Trophoblast cell (in vitro differentiated cells and primary cell): Measurements from ENCODE around the gene DOC2A.
A peak's percentile ranks its signal among the peaks of the same experiment; 100 is the strongest.

Experiments
- DNase-seq, 2 donors: peaks; one replicate each; pipeline ENCODE4 v3.0.0-alpha.2; 2016
- H2AFZ ChIP-seq: 2 replicates; pipeline ENCODE4 v1.6.1; 2013; ENCODE audit warnings: low read length, moderate library complexity, mild to moderate bottlenecking; ENCODE audit not compliant: insufficient read depth, poor library complexity
- H2AK5ac ChIP-seq: 2 replicates; pipeline ENCODE4 v1.6.1; 2013; ENCODE audit warnings: mild to moderate bottlenecking, low read length
- H2BK120ac ChIP-seq: 2 replicates; pipeline ENCODE4 v1.6.1; 2013; ENCODE audit warnings: low read length, mild to moderate bottlenecking, moderate library complexity; ENCODE audit not compliant: insufficient read depth, poor library complexity
- H2BK12ac ChIP-seq: 2 replicates; pipeline ENCODE4 v1.6.1; 2013; ENCODE audit warnings: mild to moderate bottlenecking, low read length, moderate library complexity
- H2BK5ac ChIP-seq: 2 replicates; pipeline ENCODE4 v1.6.1; 2013; ENCODE audit warnings: low read length, low read depth, moderate library complexity, mild to moderate bottlenecking; ENCODE audit not compliant: poor library complexity
- H3K14ac ChIP-seq: 2 replicates; pipeline ENCODE4 v1.6.1; 2013; ENCODE audit warnings: mild to moderate bottlenecking, low read length
- H3K18ac ChIP-seq: 2 replicates; pipeline ENCODE4 v1.6.1; 2013; ENCODE audit warnings: mild to moderate bottlenecking, low read length
- H3K23ac ChIP-seq: 2 replicates; pipeline ENCODE4 v1.6.1; 2013; ENCODE audit warnings: low read length
- H3K27ac ChIP-seq: 2 replicates; pipeline ENCODE4 v1.5.1; 2013; ENCODE audit warnings: low read depth, mild to moderate bottlenecking, inconsistent platforms, low read length, moderate library complexity
- H3K27me3 ChIP-seq: 2 replicates; pipeline ENCODE4 v1.6.1; 2013; ENCODE audit warnings: inconsistent platforms, mild to moderate bottlenecking, low read length, moderate library complexity; ENCODE audit not compliant: insufficient read depth
- H3K36me3 ChIP-seq, 2 experiments: 1 replicate in 1 of 2; 2 replicates in 1 of 2; pipeline ENCODE4 v1.6.1; 2013; ENCODE audit warnings: low read length in 2 of 2, mild to moderate bottlenecking in 2 of 2, moderate library complexity in 1 of 2; ENCODE audit not compliant: insufficient read depth in 2 of 2, control insufficient read depth in 1 of 2
- H3K4ac ChIP-seq: 2 replicates; pipeline ENCODE4 v1.6.1; 2013; ENCODE audit warnings: low read depth, mild to moderate bottlenecking, low read length, moderate library complexity
- H3K4me1 ChIP-seq, 2 experiments: 1 replicate in 1 of 2; 2 replicates in 1 of 2; pipeline ENCODE4 v1.6.1; 2013; ENCODE audit warnings: low read length in 2 of 2, mild to moderate bottlenecking in 2 of 2, moderate library complexity in 1 of 2; ENCODE audit not compliant: insufficient read depth in 2 of 2, control insufficient read depth in 1 of 2
- H3K4me2 ChIP-seq: 2 replicates; pipeline ENCODE4 v1.6.1; 2013; ENCODE audit warnings: inconsistent platforms, mild to moderate bottlenecking, low read length, moderate library complexity
- H3K4me3 ChIP-seq: 2 replicates; pipeline ENCODE4 v1.5.1; 2013; ENCODE audit warnings: mild to moderate bottlenecking, low read depth, low read length, inconsistent platforms
- H3K79me1 ChIP-seq: one replicate; pipeline ENCODE4 v1.6.1; 2013; ENCODE audit warnings: low read length
- H3K79me2 ChIP-seq: 2 replicates; pipeline ENCODE4 v1.6.1; 2013; ENCODE audit warnings: low read length, mild to moderate bottlenecking; ENCODE audit not compliant: control insufficient read depth, insufficient read depth, poor library complexity
- H3K9ac ChIP-seq: 2 replicates; pipeline ENCODE4 v1.6.1; 2013; ENCODE audit warnings: mild to moderate bottlenecking, low read length
- H3K9me3 ChIP-seq: 2 replicates; pipeline ENCODE4 v1.6.1; 2013; ENCODE audit warnings: low read depth, mild to moderate bottlenecking, control low read depth, inconsistent platforms, low read length; ENCODE audit not compliant: insufficient read depth
- H4K12ac ChIP-seq: 2 replicates; pipeline ENCODE4 v1.6.1; 2013; ENCODE audit warnings: low read depth, mild to moderate bottlenecking, low read length, moderate library complexity
- H4K8ac ChIP-seq: 2 replicates; pipeline ENCODE4 v1.6.1; 2013; ENCODE audit warnings: low read depth, mild to moderate bottlenecking, low read length, moderate library complexity
- H4K91ac ChIP-seq: one replicate; pipeline ENCODE4 v1.6.1; 2013; ENCODE audit warnings: low read depth, mild to moderate bottlenecking, low read length, moderate library complexity
- WGBS: extraction: QIAGEN DNeasy Blood & Tissue Kit; methylation state at CpG from one replicate; pipeline ENCODE4 v1.1.7; 2013; ENCODE audit warnings: missing lambda C conversion rate; ENCODE audit not compliant: insufficient read length, insufficient coverage; ENCODE audit errors: extremely low coverage; 5-methylcytosine and 5-hydroxymethylcytosine counted together

DOC2A gene

DNA sequence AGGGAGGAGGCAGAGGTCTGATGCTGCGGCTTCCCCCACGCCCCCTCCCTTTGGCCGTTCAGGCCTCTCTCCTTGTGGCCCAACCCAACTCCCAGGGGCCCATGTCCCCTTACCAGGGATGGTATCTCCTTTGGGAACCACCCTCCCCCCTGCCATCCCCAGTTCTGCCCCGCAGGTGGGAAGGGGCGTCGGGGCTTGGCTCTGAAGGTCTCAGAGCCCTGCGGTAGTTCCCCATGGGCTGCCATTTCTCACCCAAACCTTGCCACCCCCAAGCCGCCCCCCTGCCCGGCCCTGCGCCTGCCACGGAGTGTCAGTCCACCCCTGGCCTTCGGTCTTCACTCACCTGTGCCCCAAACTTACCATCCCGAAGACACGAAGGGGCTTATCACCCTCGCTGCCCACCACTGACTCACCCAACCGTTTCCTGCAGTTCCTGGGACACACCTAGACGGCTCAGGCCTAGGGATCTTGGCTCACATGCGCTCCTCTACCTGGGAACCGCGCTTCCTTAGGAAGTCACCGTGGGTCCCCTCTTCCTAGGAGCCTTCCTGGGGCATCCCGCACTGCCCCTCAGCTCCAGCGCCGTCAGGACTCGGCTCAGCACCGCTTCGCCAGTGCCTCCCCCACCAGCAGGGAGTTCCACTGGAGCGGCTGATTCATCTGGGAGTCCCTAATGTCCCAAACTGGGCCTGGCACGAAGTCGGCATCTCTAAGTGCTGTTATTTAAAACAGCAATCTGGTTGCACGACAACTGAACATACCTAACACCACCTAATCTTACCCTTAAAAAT, 1.1 kb upstream of the DOC2A start:
- WGBS: no CpG with 5 or more reads among the region's 31 CpGs

GRCh38 chr16:30009990-30010843, 610 bp downstream of the DOC2A start:
- no peak overlapping the region for H3K14ac ChIP-seq
- no CpG with 5 or more reads among the region's 34 CpGs for WGBS
- H3K23ac ChIP-seq: no peak overlapping the region
- no peaks in the 10 kb centered on the region for H3K79me1 ChIP-seq
- H2BK12ac ChIP-seq: no peak overlapping the region
- no peak overlapping the region for H3K4ac ChIP-seq
- peaks cover 2% of the 10 kb centered on the region in 2 experiments for H3K4me1 ChIP-seq
- H3K27ac ChIP-seq: no peak overlapping the region
- no peak overlapping the region for H4K91ac ChIP-seq
- H2AK5ac ChIP-seq: no peak overlapping the region
- H4K8ac ChIP-seq: no peak overlapping the region
- no peak overlapping the region for H3K4me3 ChIP-seq
- peak overlapping the region; percentile 89 for H3K4me2 ChIP-seq
- no peak overlapping the region for H3K18ac ChIP-seq
- no peak overlapping the region for H2BK120ac ChIP-seq
- H2AFZ ChIP-seq: no peak overlapping the region
- H3K9me3 ChIP-seq: peaks cover 5% of the 10 kb centered on the region
- peaks cover 7 to 9% of the 10 kb centered on the region in 2 experiments for H3K36me3 ChIP-seq
- no peak overlapping the region for H4K12ac ChIP-seq
- DNase-seq: no peak
- H3K79me2 ChIP-seq: no peaks in the 10 kb centered on the region
- H2BK5ac ChIP-seq: no peak overlapping the region
- H3K27me3 ChIP-seq: peaks cover 21% of the 10 kb centered on the region
- no peak overlapping the region for H3K9ac ChIP-seq

More for the DNA sequence above, 1.1 kb upstream of the DOC2A start:
- no peak overlapping the region for H3K9ac ChIP-seq
- no peak overlapping the region for H3K27ac ChIP-seq
- H3K36me3 ChIP-seq: no peaks in the 10 kb centered on the region
- no peak for DNase-seq
- H2AFZ ChIP-seq: no peak overlapping the region
- no peak overlapping the region for H2BK12ac ChIP-seq
- H3K4me3 ChIP-seq: no peak overlapping the region
- no peak overlapping the region for H3K23ac ChIP-seq
- H3K4ac ChIP-seq: no peak overlapping the region
- peaks cover 5% of the 10 kb centered on the region for H3K9me3 ChIP-seq
- peaks cover 2% of the 10 kb centered on the region in 2 experiments for H3K4me1 ChIP-seq
- peak overlapping the region; percentile 89 for H3K4me2 ChIP-seq
- no peak overlapping the region for H3K14ac ChIP-seq
- no peak overlapping the region for H4K12ac ChIP-seq
- H2BK120ac ChIP-seq: no peak overlapping the region
- H3K18ac ChIP-seq: no peak overlapping the region
- H3K79me1 ChIP-seq: no peaks in the 10 kb centered on the region
- H2AK5ac ChIP-seq: no peak overlapping the region
- H3K27me3 ChIP-seq: peaks cover 21% of the 10 kb centered on the region
- no peaks in the 10 kb centered on the region for H3K79me2 ChIP-seq
- no peak overlapping the region for H2BK5ac ChIP-seq
- H4K8ac ChIP-seq: no peak overlapping the region
- no peak overlapping the region for H4K91ac ChIP-seq

DNA sequence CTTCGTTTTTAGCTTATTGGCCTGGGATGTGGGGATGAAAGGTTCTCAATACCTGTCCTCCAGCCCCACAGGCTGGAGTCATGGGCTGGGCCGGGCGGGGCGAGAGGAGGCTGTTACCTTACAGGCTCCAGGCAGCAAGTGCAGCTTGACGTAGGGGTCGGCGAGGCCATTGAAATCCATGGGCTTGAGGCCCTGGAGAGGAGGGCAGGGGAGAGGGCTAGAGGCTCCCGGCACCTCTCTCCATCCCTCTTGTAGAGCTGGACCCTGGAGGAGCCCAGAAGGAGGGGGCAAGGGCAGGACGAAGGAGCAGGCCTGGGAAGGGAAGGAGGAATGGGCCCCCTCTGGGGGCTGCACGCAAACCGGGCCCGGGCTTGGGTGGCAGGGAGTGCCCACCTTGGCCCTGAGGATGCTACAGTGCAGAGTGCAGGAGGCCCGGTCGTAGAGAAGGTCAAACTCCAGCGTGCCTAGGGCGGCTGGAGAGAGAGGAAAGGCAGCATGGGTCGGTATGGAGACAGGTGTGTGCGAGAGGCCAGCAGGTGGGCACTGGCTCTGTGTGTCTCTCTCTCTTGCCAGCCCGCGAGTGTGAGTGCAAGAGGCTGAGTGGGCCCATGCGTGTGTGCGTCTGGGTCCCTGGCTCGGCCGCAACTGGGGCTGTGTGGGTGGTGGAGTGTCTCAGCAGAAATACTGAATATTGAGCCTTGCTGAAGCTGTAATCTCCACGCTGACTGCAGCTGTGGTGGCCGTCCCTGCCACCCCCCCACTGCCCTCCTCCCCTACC, 1.6 kb downstream of the DOC2A start:
- Histone ChIP-seq H4K8ac (no peak overlapping the region), H2AFZ (no peak overlapping the region), H3K9ac (no peak overlapping the region), H3K79me1 (no peaks in the 10 kb centered on the region), H3K27ac (no peak overlapping the region), H2BK120ac (no peak overlapping the region), H3K27me3 (peaks cover 21% of the 10 kb centered on the region), H3K4me3 (no peak overlapping the region), H3K14ac (no peak overlapping the region), H3K4me2 (no peak overlapping the region), H4K12ac (no peak overlapping the region), H3K23ac (no peak overlapping the region), H2BK12ac (no peak overlapping the region), H3K4ac (no peak overlapping the region), H3K79me2 (no peaks in the 10 kb centered on the region), H2BK5ac (no peak overlapping the region), H3K18ac (no peak overlapping the region), H2AK5ac (no peak overlapping the region), H3K36me3 (peaks cover 11 to 16% of the 10 kb centered on the region in 2 experiments), H3K4me1 (peaks cover 2% of the 10 kb centered on the region in 2 experiments), H3K9me3 (peaks cover 5% of the 10 kb centered on the region), H4K91ac (no peak overlapping the region)
- DNase-seq: no peak
- WGBS: no CpG with 5 or more reads among the region's 26 CpGs

DNA sequence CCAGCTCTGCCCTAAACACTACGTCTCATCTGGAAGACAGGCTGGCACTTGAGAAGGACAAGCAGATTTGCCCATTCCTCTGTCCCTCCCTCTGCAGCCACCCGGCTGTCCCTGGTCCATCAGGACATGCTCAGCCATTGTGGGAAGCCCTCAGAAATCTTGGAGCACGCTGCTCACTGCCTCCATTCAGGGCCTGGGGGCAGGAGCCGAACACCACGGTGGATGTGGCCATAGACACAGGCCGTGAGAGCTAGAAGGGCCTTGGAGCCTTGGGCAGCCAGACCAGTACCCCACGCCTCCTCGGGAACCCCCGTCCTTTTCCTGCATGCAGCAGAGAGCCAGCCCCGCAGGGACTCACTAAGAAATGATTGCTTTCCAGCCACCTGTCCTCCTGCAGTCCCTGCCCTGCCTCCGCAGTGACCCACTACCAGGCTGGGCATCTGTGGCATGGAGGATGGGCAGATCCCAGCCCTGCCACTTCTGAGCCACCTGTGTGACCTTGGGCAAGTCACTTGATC, 3.4 kb downstream of the DOC2A start:
- H3K23ac ChIP-seq: no peak overlapping the region
- peaks cover 5% of the 10 kb centered on the region for H3K9me3 ChIP-seq
- H4K91ac ChIP-seq: no peak overlapping the region
- H3K27ac ChIP-seq: no peak overlapping the region
- H3K9ac ChIP-seq: no peak overlapping the region
- H3K27me3 ChIP-seq: peaks cover 21% of the 10 kb centered on the region
- no peaks in the 10 kb centered on the region for H3K79me1 ChIP-seq
- H3K4me3 ChIP-seq: no peak overlapping the region
- H2AFZ ChIP-seq: no peak overlapping the region
- H2BK5ac ChIP-seq: no peak overlapping the region
- H3K79me2 ChIP-seq: no peaks in the 10 kb centered on the region
- DNase-seq: no peak
- no peak overlapping the region for H4K12ac ChIP-seq
- H2BK120ac ChIP-seq: no peak overlapping the region
- no peak overlapping the region for H4K8ac ChIP-seq
- no peak overlapping the region for H2AK5ac ChIP-seq
- H3K36me3 ChIP-seq: peaks cover 23 to 27% of the 10 kb centered on the region in 2 experiments
- H3K18ac ChIP-seq: no peak overlapping the region
- H3K4me2 ChIP-seq: no peak overlapping the region
- WGBS: no CpG with 5 or more reads among the region's 11 CpGs
- no peak overlapping the region for H2BK12ac ChIP-seq
- peaks cover 2% of the 10 kb centered on the region in 2 experiments for H3K4me1 ChIP-seq
- no peak overlapping the region for H3K4ac ChIP-seq
- no peak overlapping the region for H3K14ac ChIP-seq
